Measurements from ENCODE around the gene LMX1A. TPM values are rescaled to one million over a fixed set of nuclear protein-coding genes. Genes with fewer than 3 reads are reported as not detected.

LMX1A gene
- total and polyA plus RNA-seq, 4 donors: 0.05 to 0.17 TPM; not detected in 2

- Histone ChIP-seq H3K27ac (ENCODE audit: low read depth in 1 of 2, low read length in 2 of 2) (no peak overlapping the region), H3K9ac (ENCODE audit: low read depth in 1 of 2, low read length in 2 of 2) (no peak overlapping the region), H3K9me3 (ENCODE audit: control insufficient read depth in 4 of 4, low read length in 3 of 4) (no peaks in the 10 kb centered on the region), H3K27me3 (ENCODE audit: control insufficient read depth in 4 of 4, insufficient read depth in 4 of 4, low read length in 3 of 4) (no peaks in the 10 kb centered on the region), H3K36me3 (ENCODE audit: control insufficient read depth in 4 of 4, insufficient read depth in 3 of 4, low read depth in 1 of 4, low read length in 3 of 4) (no peaks in the 10 kb centered on the region), H3K4me3 (ENCODE audit: low read depth in 1 of 3, low read length in 3 of 3) (no peak overlapping the region), H3K4me1 (ENCODE audit: control insufficient read depth in 4 of 4, insufficient read depth in 4 of 4, low read length in 3 of 4) (peaks cover 3 to 23% (median 18%) of the 10 kb centered on the region in 4 donors)
- WGBS: 50% methylated on average over 2 of the region's 2 CpGs
- TF ChIP-seq FOXA2 (IDR thresholded peaks at IDR 0.05) (no peak), JUND (IDR thresholded peaks at IDR 0.05) (no peak), RXRA (IDR thresholded peaks at IDR 0.05) (no peak), NR2F2 (IDR thresholded peaks at IDR 0.05) (no peak), CTCF (IDR thresholded peaks at IDR 0.05; ENCODE audit: low read depth, low read length, missing input control) (no peak), REST (IDR thresholded peaks at IDR 0.05) (no peak), EGR1 (IDR thresholded peaks at IDR 0.05; ENCODE audit: low read depth in 2 of 2) (no peak), ATF3 (IDR thresholded peaks at IDR 0.05) (no peak), GABPA (IDR thresholded peaks at IDR 0.05 in 1 of 2, conservative IDR thresholded peaks at IDR 0.05 in 1 of 2) (no peak), YY1 (IDR thresholded peaks at IDR 0.05) (no peak), TAF1 (conservative IDR thresholded peaks at IDR 0.05) (no peak), ZBTB33 (IDR thresholded peaks at IDR 0.05) (no peak), HNF4A (conservative IDR thresholded peaks at IDR 0.05) (no peak), RAD21 (IDR thresholded peaks at IDR 0.05) (no peak), SP1 (IDR thresholded peaks at IDR 0.05) (no peak), HNF4G (IDR thresholded peaks at IDR 0.05) (no peak)
- DNase-seq (ENCODE audit: low spot score): no peak
Observed at GRCh38 chr1:165173409-165173808, 183.1 kb downstream of the LMX1A start.

GRCh38 chr1:165172666-165173065, 183.8 kb downstream of the LMX1A start:
- Histone ChIP-seq H3K4me1 (ENCODE audit: control insufficient read depth in 4 of 4, insufficient read depth in 4 of 4, low read length in 3 of 4) (peaks cover 3 to 23% (median 18%) of the 10 kb centered on the region in 4 donors), H3K27me3 (ENCODE audit: control insufficient read depth in 4 of 4, insufficient read depth in 4 of 4, low read length in 3 of 4) (no peaks in the 10 kb centered on the region), H3K9ac (ENCODE audit: low read depth in 1 of 2, low read length in 2 of 2) (no peak overlapping the region), H3K4me3 (ENCODE audit: low read depth in 1 of 3, low read length in 3 of 3) (no peak overlapping the region), H3K9me3 (ENCODE audit: control insufficient read depth in 4 of 4, low read length in 3 of 4) (no peaks in the 10 kb centered on the region), H3K27ac (ENCODE audit: low read depth in 1 of 2, low read length in 2 of 2) (no peak overlapping the region), H3K36me3 (ENCODE audit: control insufficient read depth in 4 of 4, insufficient read depth in 3 of 4, low read depth in 1 of 4, low read length in 3 of 4) (no peaks in the 10 kb centered on the region)
- WGBS: 48% methylated on average over 2 of the region's 2 CpGs
- no peak for DNase-seq (ENCODE audit: low spot score)
- TF ChIP-seq TAF1 (conservative IDR thresholded peaks at IDR 0.05): no peak
- no peak for TF ChIP-seq RXRA (IDR thresholded peaks at IDR 0.05)
- no peak for TF ChIP-seq MAX (IDR thresholded peaks at IDR 0.05)
- no peak for TF ChIP-seq SP1 (IDR thresholded peaks at IDR 0.05)
- TF ChIP-seq ZBTB33 (IDR thresholded peaks at IDR 0.05): no peak
- TF ChIP-seq JUND (IDR thresholded peaks at IDR 0.05): no peak
- TF ChIP-seq EGR1 (IDR thresholded peaks at IDR 0.05; ENCODE audit: low read depth in 2 of 2): no peak
- TF ChIP-seq ATF3 (IDR thresholded peaks at IDR 0.05): no peak
- TF ChIP-seq FOXA1 (IDR thresholded peaks at IDR 0.05): no peak
- TF ChIP-seq YY1 (IDR thresholded peaks at IDR 0.05): no peak
- no peak for TF ChIP-seq FOXA2 (IDR thresholded peaks at IDR 0.05)
- TF ChIP-seq REST (IDR thresholded peaks at IDR 0.05): no peak
- TF ChIP-seq RAD21 (IDR thresholded peaks at IDR 0.05): no peak

Data from liver (tissue), 9 donors.